ENCODE data around the gene CHN2.

The CHN2 gene

GRCh38 chr7:29445736-29446135 lies 251.2 kb downstream of the CHN2 start:
- no peak for FAIRE-seq

- no peak for FAIRE-seq
Observed at GRCh38 chr7:29447828-29448227, 253.3 kb downstream of the CHN2 start.

GRCh38 chr7:29449569-29450260 lies 255.1 kb downstream of the CHN2 start:
- FAIRE-seq: no peak

GRCh38 chr7:29453021-29453420 lies 258.4 kb downstream of the CHN2 start:
- no peak for FAIRE-seq

- FAIRE-seq: no peak
Observed at GRCh38 chr7:29454464-29454863, 259.9 kb downstream of the CHN2 start.

GRCh38 chr7:29454899-29455451 lies 260.4 kb downstream of the CHN2 start:
- no peak for FAIRE-seq

- FAIRE-seq: no peak
Observed at GRCh38 chr7:29457141-29457561, 262.6 kb downstream of the CHN2 start.

GRCh38 chr7:29457565-29458011 lies 263.0 kb downstream of the CHN2 start:
- FAIRE-seq: no peak

- FAIRE-seq: no peak
Observed at GRCh38 chr7:29458933-29459332, 264.4 kb downstream of the CHN2 start.

- FAIRE-seq: no peak
Observed at GRCh38 chr7:29459589-29459988, 265.0 kb downstream of the CHN2 start.

GRCh38 chr7:29461996-29462395 lies 267.4 kb downstream of the CHN2 start:
- FAIRE-seq: no peak

GRCh38 chr7:29463504-29464158 lies 269.1 kb downstream of the CHN2 start:
- FAIRE-seq: no peak

GRCh38 chr7:29464753-29465152 lies 270.2 kb downstream of the CHN2 start:
- FAIRE-seq: no peak

- FAIRE-seq: no peak
Observed at GRCh38 chr7:29467193-29467926, 272.8 kb downstream of the CHN2 start.

- no peak for FAIRE-seq
Observed at GRCh38 chr7:29468196-29468595, 273.6 kb downstream of the CHN2 start.

GRCh38 chr7:29469281-29469680 lies 274.7 kb downstream of the CHN2 start:
- no peak for FAIRE-seq

- no peak for FAIRE-seq
Observed at GRCh38 chr7:29469976-29470557, 275.5 kb downstream of the CHN2 start.

GRCh38 chr7:29471444-29472138 lies 277.0 kb downstream of the CHN2 start:
- FAIRE-seq: no peak

GRCh38 chr7:29476916-29477315 lies 282.3 kb downstream of the CHN2 start:
- no peak for FAIRE-seq

- FAIRE-seq: no peak
Observed at GRCh38 chr7:29478226-29478625, 283.7 kb downstream of the CHN2 start.

- FAIRE-seq: no peak
Observed at GRCh38 chr7:29478687-29479240, 284.2 kb downstream of the CHN2 start.
